Fibroblast of skin of right quadriceps (primary cell): ENCODE data around the gene BMP5.
"Not testable (repeated sequence)": the region's sequence is repeated elsewhere in the genome, so short reads cannot be mapped to it uniquely, and the experiment has no call there.

Source experiments
- DNase-seq: peaks from one replicate; pipeline ENCODE4 v3.0.0-alpha.2; 2013

Gene BMP5

DNA sequence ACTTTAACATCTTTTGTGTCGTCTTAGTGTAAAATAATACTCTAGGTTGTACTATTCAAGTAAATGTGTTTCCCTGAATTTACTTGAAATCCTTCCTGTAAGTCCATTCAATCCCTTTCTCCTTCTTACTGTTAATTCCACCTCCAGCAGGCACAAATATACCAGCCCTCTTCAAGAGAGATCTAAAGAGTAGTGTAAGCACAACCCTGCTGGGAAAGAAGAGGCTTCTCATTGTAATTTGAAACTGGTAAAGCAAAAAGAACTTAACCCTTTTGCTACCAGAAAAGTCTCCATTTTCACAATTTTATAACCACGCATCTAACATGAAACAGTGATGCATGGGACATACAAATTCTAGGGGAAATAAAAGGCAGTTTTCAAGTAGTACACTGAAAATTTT is at the start of gene BMP5:
Gene BMP5 (minus strand): TSS at position 191 of the 400 bp plus-strand sequence. CDS start 725 bp downstream, outside the sequence.
- no peak for DNase-seq

- no peak for DNase-seq
Measured at GRCh38 chr6:55922406-55922805, 47.0 kb upstream of the BMP5 start.

DNA sequence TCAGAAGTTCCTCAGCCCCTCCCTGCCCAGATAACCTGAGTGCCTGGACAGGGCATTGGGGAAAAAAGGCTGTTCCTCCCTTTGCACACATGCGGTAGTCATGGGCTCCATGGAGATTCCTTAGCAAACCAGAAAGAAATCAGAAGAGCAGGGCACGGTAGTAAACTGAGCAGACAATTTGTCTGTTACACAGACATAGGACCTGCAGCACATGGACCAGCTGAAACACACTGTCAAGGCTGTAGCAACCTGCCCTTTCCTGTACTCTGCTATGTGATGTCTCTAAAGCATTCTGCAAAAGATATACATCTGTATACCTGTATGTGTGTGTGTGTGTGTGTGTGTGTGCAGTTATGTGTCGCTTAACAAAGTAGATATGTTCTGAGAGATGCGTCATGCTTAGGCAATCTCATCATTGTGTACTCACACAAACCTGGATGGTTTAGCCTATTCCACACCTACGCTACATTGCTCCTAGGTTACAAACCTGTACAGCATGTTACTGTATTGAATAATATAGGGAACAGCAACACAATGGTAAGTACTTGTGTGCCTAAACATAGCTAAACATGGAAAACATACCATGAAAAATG is 44.4 kb upstream of the BMP5 start:
- no peak for DNase-seq

DNA sequence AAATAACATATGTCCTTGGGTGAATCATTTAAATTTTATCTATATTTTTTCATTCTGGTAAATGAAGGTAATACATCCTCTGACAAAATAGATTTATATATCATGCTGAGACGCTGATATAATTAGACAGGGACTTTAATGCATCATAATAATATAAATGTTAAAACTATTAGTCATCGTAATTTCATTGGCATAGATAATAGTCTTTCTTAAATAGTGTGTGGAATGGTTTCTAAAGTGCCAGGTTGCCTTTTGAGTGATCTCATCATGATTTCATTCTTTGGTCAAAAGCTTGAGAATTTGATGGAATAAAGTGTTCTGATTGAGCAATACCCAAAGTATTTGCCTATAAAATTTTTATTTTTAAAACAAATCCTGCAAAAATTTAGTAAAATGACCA is 43.2 kb upstream of the BMP5 start:
- peak; percentile 54 for DNase-seq

- peak; percentile 23 for DNase-seq
Measured at GRCh38 chr6:55917751-55918415, 42.5 kb upstream of the BMP5 start.

DNA sequence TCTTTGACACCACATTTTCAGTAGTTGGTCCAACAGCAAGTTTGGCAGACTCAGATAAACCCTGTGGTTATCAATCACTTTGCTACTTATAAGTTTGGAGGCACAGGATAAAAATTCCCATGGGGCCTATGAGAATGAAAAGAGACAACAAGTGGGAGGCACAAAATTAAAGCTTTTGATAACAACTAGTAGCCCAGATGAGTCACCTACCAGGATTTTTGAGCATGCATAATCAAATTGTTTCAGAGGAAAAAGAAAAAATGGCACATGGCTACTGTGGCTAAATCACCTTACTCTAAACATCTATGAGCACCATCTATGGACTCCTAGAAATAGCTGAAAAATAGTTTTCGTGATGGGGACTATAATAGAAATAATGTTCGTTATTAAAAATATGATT is 40.8 kb upstream of the BMP5 start:
- DNase-seq, result peak; percentile 43

- no peak for DNase-seq
Measured at GRCh38 chr6:55913228-55914195, 38.1 kb upstream of the BMP5 start.

DNA sequence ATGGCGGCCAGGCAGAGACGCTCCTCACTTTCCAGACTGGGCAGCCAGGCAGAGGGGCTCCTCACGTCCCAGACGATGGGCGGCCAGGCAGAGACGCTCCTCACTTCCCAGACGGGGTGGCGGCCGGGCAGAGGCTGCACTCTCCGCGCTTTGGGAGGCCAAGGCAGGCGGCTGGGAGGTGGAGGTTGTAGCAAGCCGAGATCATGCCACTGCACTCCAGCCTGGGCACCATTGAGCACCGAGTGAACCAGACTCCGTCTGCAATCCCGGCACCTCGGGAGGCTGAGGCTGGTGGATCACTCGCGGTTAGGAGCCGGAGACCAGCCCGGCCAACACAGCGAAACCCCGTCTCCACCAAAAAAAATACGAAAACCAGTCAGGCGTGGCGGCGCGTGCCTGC is 35.1 kb upstream of the BMP5 start:
- DNase-seq, result not testable (repeated sequence)

DNA sequence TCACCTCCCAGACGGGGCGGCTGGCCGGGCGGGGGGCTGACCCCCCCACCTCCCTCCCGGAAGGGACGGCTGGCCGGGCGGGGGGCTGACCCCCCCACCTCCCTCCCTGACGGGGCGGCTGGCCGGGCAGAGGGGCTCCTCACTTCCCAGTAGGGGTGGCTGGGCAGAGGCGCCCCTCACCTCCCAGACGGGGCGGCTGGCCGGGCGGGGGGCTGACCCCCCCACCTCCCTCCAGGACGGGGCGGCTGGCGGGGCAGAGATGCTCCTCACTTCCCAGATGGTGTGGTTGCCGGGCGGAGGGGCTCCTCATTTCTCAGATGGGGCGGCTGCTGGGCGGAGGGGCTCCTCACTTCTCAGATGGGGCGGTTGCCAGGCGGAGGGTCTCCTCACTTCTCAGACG is 34.5 kb upstream of the BMP5 start:
- not testable (repeated sequence) for DNase-seq

DNA sequence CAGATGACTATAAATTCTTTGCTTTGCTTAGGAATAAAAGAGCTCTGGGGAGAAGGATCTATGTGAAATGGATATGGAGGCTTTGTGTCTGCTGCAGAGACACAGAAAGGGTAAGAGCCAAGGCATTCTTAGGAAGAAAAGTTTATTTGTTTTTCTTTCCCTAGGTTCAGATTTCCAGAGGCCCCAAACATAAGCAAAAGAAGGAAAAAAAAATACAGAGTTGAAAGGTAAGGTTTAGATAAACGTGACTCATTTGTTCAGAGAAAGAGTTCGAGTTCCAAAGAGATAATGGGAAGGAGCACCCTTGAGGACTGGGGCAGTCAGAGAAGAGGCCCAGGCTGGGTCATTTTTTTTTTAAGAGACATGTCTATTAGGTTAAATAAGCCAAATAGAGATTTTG is 27.4 kb upstream of the BMP5 start:
- DNase-seq, result no peak

- DNase-seq, result no peak
Measured at GRCh38 chr6:55901765-55902270, 26.4 kb upstream of the BMP5 start.

DNA sequence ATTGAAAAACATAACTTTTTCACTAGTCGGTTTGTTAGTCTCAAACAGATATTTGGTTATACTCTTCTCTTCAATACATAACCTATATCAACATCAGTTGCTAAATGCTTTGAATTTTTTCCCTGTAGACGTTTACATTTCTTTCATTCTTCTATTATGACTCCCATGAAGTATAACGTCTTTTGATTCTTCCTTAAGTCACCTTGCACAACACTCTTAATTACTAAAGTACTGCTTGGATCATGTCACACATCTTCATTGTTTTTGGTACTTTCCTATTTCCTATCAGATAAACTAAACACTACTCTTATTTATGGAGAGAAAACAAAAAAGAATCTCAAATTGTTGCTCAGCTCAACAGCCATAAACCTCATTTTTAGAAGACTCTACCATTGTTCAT is 23.0 kb upstream of the BMP5 start:
- DNase-seq, result peak; percentile 44

- DNase-seq, result no peak
Measured at GRCh38 chr6:55897346-55897745, 22.0 kb upstream of the BMP5 start.

GRCh38 chr6:55895972-55896730 is 20.8 kb upstream of the BMP5 start:
- DNase-seq, result no peak

- DNase-seq, result peak; percentile 13
Measured at GRCh38 chr6:55892749-55893357, 17.5 kb upstream of the BMP5 start.

DNA sequence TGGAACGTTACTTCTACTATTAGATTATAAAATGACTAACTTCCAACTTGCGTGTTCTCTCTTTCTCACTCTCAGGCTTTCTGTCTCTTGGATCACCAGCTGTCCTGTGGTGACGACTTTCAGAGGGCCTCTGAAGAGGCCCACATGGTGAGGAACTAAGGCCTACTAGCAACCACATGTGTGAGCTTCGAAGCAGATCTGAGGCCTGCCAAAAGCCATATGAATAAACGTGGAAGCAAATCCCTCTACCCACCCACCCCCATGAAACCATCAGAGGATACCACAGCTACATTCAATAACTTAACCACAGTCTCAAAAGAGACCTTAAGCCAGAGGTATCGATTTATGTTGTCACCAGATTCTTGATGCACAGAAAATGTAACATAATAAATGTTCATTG is 13.5 kb upstream of the BMP5 start:
- no peak for DNase-seq

DNA sequence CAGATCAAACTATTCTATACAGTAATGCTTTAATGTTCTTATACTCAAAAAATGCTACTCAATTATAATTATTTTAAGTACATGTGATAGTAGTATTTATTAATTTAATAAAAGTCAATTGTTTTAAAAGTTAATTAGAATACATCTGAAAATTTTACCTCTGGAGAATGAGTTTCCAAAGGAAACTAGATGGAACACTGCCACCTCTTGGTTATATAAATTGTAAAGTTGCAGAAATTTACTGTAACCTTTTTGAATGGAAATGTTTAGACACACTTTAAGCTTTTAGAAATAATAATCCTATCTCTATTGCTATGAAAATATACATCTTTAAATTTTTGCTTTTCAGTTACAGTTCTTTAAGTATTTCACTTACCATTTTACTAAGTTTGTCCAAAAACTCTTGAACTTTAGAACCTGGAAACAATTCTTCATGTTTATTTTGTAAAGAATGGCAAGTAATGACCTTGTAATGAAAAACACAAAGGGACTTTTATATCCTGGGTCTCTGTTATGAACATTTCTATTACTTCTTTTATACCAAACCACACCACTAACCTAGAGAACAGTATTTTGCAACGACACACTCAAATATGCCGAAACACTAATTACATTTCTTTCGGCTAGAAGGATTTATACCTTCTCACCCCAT is 10.9 kb upstream of the BMP5 start:
- peak; percentile 16 for DNase-seq

GRCh38 chr6:55882718-55883569 is 7.6 kb upstream of the BMP5 start:
- DNase-seq, result peak; percentile 80

- DNase-seq, result no peak
Measured at GRCh38 chr6:55877283-55877682, 1.9 kb upstream of the BMP5 start.

DNA sequence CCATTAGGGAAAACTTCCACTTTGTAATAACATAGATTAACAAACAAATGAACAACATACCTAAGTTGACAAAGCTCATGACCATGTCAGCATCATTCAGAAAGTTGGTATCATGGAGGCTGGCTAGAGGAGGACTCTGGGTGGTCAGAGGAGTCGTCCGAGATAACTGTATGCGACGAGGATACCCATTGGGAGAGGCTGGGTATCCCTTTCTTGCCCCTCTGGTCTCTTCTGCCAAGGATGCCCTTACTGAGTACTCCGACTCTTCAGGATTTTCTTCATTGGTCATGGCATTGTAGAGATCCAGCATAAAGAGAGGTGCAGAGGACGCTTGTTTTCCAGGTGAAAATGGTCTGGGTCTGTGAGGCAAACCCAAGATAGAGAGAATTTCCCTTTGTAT is 1.1 kb downstream of the BMP5 start:
- DNase-seq, result no peak

GRCh38 chr6:55872866-55873265 is 2.5 kb downstream of the BMP5 start:
- DNase-seq, result no peak
